Measurements from ENCODE around the gene GJB1. TPM values are rescaled to one million over a fixed set of nuclear protein-coding genes. Genes with fewer than 3 reads are reported as not detected.
A peak's percentile ranks its signal among the peaks of the same experiment; 100 is the strongest.

GJB1 gene
- total RNA-seq, 1 donor: not detected

GRCh38 chrX:71198066-71198465 lies 25.0 kb upstream of the GJB1 start:
- Histone ChIP-seq H3K9me3 (ENCODE audit: low read depth, low read length) (no peaks in the 10 kb centered on the region), H3K4me1 (ENCODE audit: insufficient read depth, low read length) (peaks cover 15% of the 10 kb centered on the region), H3K4me3 (ENCODE audit: low read length) (peak overlapping the region; percentile 52), H3K27me3 (ENCODE audit: insufficient read depth, low read length) (no peaks in the 10 kb centered on the region)

- Histone ChIP-seq H3K4me3 (ENCODE audit: low read length) (no peak overlapping the region), H3K4me1 (ENCODE audit: insufficient read depth, low read length) (peaks cover 15% of the 10 kb centered on the region), H3K27me3 (ENCODE audit: insufficient read depth, low read length) (no peaks in the 10 kb centered on the region), H3K9me3 (ENCODE audit: low read depth, low read length) (no peaks in the 10 kb centered on the region)
Measured at GRCh38 chrX:71199252-71200008, 23.6 kb upstream of the GJB1 start.

- Histone ChIP-seq H3K9me3 (ENCODE audit: low read depth, low read length) (no peaks in the 10 kb centered on the region), H3K4me3 (ENCODE audit: low read length) (no peak overlapping the region), H3K4me1 (ENCODE audit: insufficient read depth, low read length) (no peaks in the 10 kb centered on the region), H3K27me3 (ENCODE audit: insufficient read depth, low read length) (no peaks in the 10 kb centered on the region)
Measured at GRCh38 chrX:71210816-71211215, 12.2 kb upstream of the GJB1 start.

GRCh38 chrX:71212536-71212935 lies 10.5 kb upstream of the GJB1 start:
- no peaks in the 10 kb centered on the region for H3K27me3 ChIP-seq (ENCODE audit: insufficient read depth, low read length)
- no peaks in the 10 kb centered on the region for H3K9me3 ChIP-seq (ENCODE audit: low read depth, low read length)
- no peaks in the 10 kb centered on the region for H3K4me1 ChIP-seq (ENCODE audit: insufficient read depth, low read length)
- H3K4me3 ChIP-seq (ENCODE audit: low read length): no peak overlapping the region

- Histone ChIP-seq H3K9me3 (ENCODE audit: low read depth, low read length) (no peaks in the 10 kb centered on the region), H3K4me3 (ENCODE audit: low read length) (no peak overlapping the region), H3K27me3 (ENCODE audit: insufficient read depth, low read length) (no peaks in the 10 kb centered on the region), H3K4me1 (ENCODE audit: insufficient read depth, low read length) (no peaks in the 10 kb centered on the region)
Measured at GRCh38 chrX:71214152-71214551, 8.9 kb upstream of the GJB1 start.

- H3K27me3 ChIP-seq (ENCODE audit: insufficient read depth, low read length): no peaks in the 10 kb centered on the region
- no peaks in the 10 kb centered on the region for H3K9me3 ChIP-seq (ENCODE audit: low read depth, low read length)
- no peak overlapping the region for H3K4me3 ChIP-seq (ENCODE audit: low read length)
- no peaks in the 10 kb centered on the region for H3K4me1 ChIP-seq (ENCODE audit: insufficient read depth, low read length)
Measured at GRCh38 chrX:71214604-71215337, 8.3 kb upstream of the GJB1 start.

- no peaks in the 10 kb centered on the region for H3K4me1 ChIP-seq (ENCODE audit: insufficient read depth, low read length)
- H3K9me3 ChIP-seq (ENCODE audit: low read depth, low read length): no peaks in the 10 kb centered on the region
- no peak overlapping the region for H3K4me3 ChIP-seq (ENCODE audit: low read length)
- no peaks in the 10 kb centered on the region for H3K27me3 ChIP-seq (ENCODE audit: insufficient read depth, low read length)
Measured at GRCh38 chrX:71215338-71215912, 7.6 kb upstream of the GJB1 start.

GRCh38 chrX:71216485-71216884 lies 6.5 kb upstream of the GJB1 start:
- H3K9me3 ChIP-seq (ENCODE audit: low read depth, low read length): no peaks in the 10 kb centered on the region
- H3K4me3 ChIP-seq (ENCODE audit: low read length): no peak overlapping the region
- no peaks in the 10 kb centered on the region for H3K4me1 ChIP-seq (ENCODE audit: insufficient read depth, low read length)
- H3K27me3 ChIP-seq (ENCODE audit: insufficient read depth, low read length): no peaks in the 10 kb centered on the region

- Histone ChIP-seq H3K4me3 (ENCODE audit: low read length) (no peak overlapping the region), H3K9me3 (ENCODE audit: low read depth, low read length) (no peaks in the 10 kb centered on the region), H3K27me3 (ENCODE audit: insufficient read depth, low read length) (no peaks in the 10 kb centered on the region), H3K4me1 (ENCODE audit: insufficient read depth, low read length) (no peaks in the 10 kb centered on the region)
Measured at GRCh38 chrX:71217298-71217697, 5.7 kb upstream of the GJB1 start.

- no peaks in the 10 kb centered on the region for H3K27me3 ChIP-seq (ENCODE audit: insufficient read depth, low read length)
- no peak overlapping the region for H3K4me3 ChIP-seq (ENCODE audit: low read length)
- no peaks in the 10 kb centered on the region for H3K4me1 ChIP-seq (ENCODE audit: insufficient read depth, low read length)
- H3K9me3 ChIP-seq (ENCODE audit: low read depth, low read length): no peaks in the 10 kb centered on the region
Measured at GRCh38 chrX:71221145-71221544, 1.9 kb upstream of the GJB1 start.

GRCh38 chrX:71224098-71224708 lies 1.2 kb downstream of the GJB1 start:
- Histone ChIP-seq H3K4me1 (ENCODE audit: insufficient read depth, low read length) (no peaks in the 10 kb centered on the region), H3K9me3 (ENCODE audit: low read depth, low read length) (no peaks in the 10 kb centered on the region), H3K27me3 (ENCODE audit: insufficient read depth, low read length) (no peaks in the 10 kb centered on the region), H3K4me3 (ENCODE audit: low read length) (no peak overlapping the region)

GRCh38 chrX:71225009-71225408 lies 2.0 kb downstream of the GJB1 start:
- Histone ChIP-seq H3K4me1 (ENCODE audit: insufficient read depth, low read length) (no peaks in the 10 kb centered on the region), H3K4me3 (ENCODE audit: low read length) (no peak overlapping the region), H3K27me3 (ENCODE audit: insufficient read depth, low read length) (no peaks in the 10 kb centered on the region), H3K9me3 (ENCODE audit: low read depth, low read length) (no peaks in the 10 kb centered on the region)

GRCh38 chrX:71225676-71226075 lies 2.7 kb downstream of the GJB1 start:
- H3K27me3 ChIP-seq (ENCODE audit: insufficient read depth, low read length): no peaks in the 10 kb centered on the region
- no peaks in the 10 kb centered on the region for H3K9me3 ChIP-seq (ENCODE audit: low read depth, low read length)
- H3K4me3 ChIP-seq (ENCODE audit: low read length): no peak overlapping the region
- no peaks in the 10 kb centered on the region for H3K4me1 ChIP-seq (ENCODE audit: insufficient read depth, low read length)

- no peaks in the 10 kb centered on the region for H3K9me3 ChIP-seq (ENCODE audit: low read depth, low read length)
- H3K27me3 ChIP-seq (ENCODE audit: insufficient read depth, low read length): no peaks in the 10 kb centered on the region
- H3K4me1 ChIP-seq (ENCODE audit: insufficient read depth, low read length): no peaks in the 10 kb centered on the region
- H3K4me3 ChIP-seq (ENCODE audit: low read length): no peak overlapping the region
Measured at GRCh38 chrX:71227370-71228062, 4.5 kb downstream of the GJB1 start.
